ENCODE results near the gene DSTYK.

Gene DSTYK

DNA sequence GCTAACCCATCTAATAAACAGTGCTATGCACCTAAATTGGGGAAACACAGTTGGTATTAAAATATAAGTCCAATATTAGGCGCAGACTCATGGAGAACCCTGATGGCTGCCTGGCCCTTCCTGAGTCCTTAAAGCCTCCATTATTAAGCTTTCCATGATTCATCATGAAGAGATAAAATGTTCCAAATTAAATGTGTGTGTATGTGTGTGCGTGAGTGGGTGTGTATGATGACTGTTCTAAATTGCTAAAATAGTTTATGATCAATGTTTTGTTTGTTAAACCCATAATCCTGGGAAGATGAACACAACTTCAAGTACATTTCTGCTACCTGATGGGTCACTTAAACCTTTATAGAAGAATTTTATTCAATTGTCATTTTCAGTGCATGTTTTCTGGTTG, 83.5 kb downstream of the DSTYK start:
- DNase-seq (ENCODE audit: low spot score) = no peak

DNA sequence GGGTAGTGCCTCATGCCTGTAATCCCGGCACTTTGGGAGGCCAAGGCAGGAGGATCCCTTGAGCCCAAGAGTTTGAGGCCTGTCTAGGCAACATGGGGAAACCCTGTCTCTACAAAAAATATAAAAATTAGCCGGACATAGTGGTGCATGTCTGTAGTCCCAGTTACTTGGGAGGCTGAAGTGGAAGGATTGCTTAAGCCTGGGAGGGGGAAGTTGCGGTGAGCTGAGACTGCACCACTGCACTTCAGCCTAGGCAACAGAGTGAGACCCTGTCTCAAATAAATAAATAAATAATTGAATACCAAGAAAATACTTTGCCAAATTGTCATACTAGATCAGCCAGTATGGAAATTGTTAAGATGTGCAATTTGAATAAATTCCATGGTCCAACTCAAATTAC, 83.9 kb downstream of the DSTYK start:
- no peak for DNase-seq (ENCODE audit: low spot score)

DNA sequence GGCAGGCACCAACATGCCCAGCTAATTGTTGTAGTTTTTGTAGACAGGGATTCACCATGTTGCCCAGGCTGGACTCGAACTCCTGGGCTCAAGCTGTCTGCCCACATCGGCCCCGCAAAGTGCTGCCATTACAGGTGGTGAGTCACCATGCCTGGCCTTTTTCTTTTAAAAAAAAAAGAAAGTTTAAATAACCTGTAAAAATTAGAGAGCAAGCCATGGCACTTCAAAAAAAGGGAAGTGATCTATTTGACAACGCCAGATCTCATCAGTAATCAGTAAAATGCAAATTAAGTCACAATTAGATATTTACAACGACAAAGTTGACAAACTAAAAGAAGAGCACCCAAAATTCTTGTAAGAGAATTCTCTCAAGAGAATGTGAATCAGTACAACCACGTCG, 86.8 kb downstream of the DSTYK start:
- DNase-seq (ENCODE audit: low spot score) = no peak

DNA sequence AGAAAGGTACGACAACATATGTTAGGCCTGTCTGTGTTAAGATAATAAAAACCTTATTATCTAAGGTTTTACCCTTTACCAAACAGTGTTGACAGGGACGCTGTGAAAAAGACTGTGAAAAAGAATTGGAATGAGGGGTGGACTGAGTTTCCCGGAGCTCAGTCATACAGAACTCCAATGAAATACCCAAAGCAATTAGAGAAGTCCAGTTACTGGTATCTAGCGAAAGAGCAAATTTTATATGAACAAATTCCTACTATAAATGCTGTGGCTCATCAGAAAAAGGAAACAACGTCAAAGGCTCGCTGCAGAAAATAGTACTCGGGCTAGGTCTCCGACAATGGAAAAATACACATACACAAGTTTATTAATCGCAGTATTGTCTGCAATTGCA, 89.0 kb downstream of the DSTYK start:
- DNase-seq (ENCODE audit: low spot score) = no peak

DNA sequence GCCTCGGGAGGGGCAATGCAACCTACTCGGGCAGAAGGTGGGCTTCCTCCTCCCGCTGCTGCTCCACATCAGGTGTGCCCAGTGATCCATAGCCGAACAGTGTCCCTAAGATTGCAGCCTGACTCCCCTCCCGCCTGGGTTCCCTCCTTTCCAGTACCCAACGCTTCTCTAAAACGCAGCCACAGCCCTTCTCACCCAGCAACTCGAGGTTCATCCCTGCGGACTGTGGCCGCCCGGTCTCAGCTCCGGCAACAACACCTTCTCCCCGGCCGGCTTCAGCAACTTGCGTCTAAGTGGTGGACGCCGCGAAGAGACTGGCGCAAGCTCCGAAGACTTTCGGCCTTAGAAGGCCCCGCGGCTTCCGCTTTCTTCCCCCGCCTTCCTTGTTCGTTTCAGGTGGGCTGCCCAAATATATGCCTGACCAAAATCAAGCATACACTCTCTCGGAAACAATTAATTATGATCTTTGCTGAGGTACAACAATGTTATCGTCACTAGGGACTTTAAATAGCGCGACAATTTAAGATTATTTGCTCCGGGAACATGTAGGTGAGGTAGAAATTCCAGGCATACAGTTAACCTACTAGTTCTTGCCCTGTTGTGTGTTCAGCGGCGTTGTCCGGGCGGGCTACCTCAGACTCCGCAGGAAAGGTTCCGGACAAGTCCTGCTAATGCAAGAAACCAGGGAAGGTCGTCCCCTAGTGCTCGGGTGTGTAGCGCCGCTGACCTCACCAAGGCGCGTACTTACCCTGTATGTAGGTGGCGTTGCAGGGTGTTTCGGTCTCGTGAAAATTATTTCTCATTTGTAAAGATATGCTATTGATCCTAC, 89.6 kb downstream of the DSTYK start, which contains the start of gene RBBP5:
RBBP5 (minus strand) TSS at position 319 of the 829 bp plus-strand sequence; CDS start at position 214, 105 bp downstream.
- DNase-seq (ENCODE audit: low spot score) = peak; percentile 96

DNA sequence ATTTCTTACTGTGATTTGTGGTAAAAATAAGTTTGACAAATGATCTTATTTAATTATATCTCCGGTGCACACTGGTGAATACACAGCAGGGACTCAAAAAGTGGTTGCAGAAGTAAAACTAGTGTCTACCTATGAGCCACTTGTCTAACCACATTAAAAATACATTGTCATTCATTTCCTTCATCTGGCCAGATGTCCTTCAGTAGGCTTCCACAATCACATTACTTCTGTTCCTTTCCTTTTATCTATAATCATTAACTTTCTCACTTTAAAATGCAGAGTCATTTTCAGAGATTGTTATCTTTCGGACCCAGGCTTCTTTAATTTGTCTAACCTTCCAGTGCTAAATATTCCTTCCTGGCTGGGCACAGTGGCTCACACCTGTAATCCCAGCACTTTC, 92.8 kb downstream of the DSTYK start:
- DNase-seq (ENCODE audit: low spot score) = no peak

DNA sequence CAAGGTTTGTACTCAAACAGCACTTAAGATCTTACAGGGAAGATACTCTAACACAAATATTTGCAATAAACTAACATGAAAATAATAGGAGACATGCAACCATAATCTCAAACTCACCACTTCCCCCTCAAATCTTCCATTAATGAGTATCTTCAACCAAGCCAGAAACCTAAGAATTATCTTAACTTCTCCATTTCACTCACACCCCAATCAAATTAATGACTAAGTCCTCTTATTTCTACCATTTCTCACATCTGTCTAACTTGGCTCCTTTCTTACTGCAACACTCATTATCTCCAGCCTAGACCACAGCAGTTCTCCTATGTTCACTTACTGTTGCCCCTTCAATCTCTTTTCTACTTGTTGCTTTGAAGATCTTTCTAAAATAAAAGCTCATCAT, 100.1 kb downstream of the DSTYK start:
- DNase-seq (ENCODE audit: low spot score) = no peak

DNA sequence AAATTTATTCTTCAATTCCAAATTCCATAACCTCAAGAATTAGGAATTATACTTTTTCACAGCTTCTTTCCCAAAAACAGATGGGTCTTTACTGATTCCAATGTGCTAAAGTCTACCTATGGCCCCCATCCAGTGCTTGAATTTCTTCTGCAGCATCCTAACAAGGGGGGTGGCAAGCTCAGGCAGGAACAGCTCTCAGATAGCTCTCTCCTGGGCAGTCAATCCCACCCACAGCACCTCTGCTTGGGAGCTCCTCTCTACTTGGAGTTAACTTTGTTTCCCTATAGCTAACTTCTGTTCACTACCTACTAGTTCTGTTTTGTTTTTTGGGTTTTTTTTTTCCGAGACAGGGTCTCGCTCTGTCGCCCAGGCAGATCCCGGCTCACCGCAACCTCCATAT, 101.8 kb downstream of the DSTYK start:
- DNase-seq (ENCODE audit: low spot score) = no peak

DNA sequence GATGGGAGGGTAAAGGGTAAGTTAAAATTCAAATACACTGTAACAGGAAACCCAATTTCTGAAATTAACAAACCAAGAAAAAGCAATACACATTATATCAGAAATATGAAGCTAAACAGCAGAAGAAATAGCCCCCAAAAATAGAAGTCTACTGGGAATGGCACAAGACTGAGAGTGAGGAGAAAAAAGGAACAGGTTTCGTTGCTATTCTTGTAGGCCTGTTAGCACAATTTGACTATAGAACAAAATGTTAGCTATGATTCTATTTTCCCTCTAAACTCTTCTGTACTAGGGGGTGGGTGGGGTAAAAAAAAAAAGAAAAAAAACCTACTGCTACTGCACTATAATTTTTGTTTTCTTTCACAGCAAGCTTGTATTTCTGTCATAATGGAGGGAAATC, 102.2 kb downstream of the DSTYK start:
- DNase-seq (ENCODE audit: low spot score) = no peak

DNA sequence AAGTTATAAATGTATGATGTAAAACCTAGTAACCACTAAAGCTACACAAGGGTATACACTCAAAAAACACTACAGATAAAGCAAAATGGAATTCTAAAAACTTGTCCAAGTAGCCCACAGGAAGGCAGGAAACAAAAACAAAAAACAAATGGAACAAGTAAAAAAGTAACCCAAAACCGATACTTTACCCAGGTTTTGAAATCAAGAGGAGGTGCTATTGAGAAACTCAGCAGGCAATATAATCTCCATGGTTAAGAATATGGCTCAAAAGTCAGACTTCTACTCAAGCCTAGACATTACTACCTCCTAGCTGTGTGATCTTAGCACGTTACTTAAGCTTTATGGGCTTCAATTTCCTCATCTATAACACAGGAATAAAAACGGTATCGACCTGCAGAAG, 103.0 kb downstream of the DSTYK start:
- DNase-seq (ENCODE audit: low spot score) = no peak

DNA sequence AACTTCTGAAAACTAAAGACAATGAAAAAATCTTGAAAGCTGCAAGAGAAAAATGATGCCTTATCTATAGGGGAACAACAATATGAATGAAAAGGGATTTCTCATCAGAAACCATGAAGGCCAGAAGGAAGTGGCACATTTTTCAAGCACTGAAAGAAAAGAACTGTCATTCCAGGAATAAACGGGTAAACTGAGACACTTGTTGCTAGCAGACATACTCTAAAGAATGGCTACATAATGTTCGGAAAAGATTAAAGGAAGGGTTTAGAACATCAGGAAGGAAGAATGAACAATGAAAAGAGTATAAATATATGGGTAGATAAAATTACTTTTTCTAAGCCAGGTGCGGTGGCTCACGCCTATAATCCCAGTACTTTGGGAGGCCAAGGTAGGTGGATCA, 104.2 kb downstream of the DSTYK start:
- no peak for DNase-seq (ENCODE audit: low spot score)

DNA sequence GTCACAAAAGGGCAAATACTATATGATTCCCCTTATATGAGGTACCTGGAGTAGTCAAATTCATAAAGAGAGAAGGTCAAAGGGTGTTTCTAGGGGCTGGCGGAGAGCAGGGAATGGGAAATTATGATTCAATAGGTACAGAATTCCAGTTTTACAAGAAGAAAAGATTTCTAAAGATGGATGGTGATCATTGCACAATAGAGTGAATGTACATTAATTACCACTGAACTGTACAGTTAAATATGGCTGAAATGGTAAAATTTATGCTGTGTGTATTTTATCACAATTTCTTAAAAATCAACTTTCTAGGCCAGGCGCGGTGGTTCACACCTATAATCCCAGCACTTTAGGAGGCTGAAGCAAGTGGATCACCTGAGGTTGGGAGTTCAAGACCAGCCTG, 109.1 kb downstream of the DSTYK start:
- no peak for DNase-seq (ENCODE audit: low spot score)

DNA sequence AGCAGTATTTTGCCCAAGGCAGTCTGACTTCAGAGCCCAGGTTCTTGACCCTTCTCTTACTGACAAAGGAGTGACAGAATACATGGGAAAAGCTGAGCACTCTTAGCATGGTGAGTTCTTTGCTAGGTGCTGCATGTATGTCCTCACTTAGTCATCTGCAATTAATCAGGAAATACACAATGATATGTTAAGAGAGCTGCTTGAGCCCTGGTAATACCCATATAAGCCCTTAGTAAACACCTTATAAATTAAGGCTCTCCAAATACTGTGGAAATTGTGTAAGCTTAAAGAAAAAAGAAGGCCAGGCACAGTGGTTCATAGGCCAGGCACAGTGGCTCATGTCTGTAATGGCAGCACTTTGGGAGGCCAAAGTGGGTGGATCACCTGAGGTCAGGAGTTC, 113.3 kb downstream of the DSTYK start:
- DNase-seq (ENCODE audit: low spot score) = no peak

DNA sequence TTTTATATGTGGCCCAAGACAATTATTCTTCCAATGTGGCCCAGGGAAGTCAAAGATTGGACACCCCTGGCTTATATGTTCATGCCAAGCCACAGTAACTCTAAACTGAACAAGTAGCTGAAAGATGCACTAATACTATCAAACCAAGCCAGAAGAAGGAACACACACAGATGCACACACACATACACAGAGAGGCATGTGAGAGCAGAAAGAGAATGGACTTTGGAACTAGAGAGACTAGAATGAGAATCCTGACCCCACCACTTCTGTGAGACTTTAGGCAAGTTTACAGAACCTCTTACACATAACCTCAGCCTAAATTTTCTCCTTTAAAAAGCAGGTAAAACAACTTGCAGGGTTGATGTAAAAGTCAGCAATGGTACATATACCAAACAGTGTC, 116.1 kb downstream of the DSTYK start:
- no peak for DNase-seq (ENCODE audit: low spot score)
